ENCODE measurements around the gene FHIT. TPM values are rescaled to one million over a fixed set of nuclear protein-coding genes. Genes with fewer than 3 reads are reported as not detected.

The FHIT gene
- total RNA-seq, 4 donors from 2014 or later = 8.8 to 35.6 (median 12.6) TPM

DNA sequence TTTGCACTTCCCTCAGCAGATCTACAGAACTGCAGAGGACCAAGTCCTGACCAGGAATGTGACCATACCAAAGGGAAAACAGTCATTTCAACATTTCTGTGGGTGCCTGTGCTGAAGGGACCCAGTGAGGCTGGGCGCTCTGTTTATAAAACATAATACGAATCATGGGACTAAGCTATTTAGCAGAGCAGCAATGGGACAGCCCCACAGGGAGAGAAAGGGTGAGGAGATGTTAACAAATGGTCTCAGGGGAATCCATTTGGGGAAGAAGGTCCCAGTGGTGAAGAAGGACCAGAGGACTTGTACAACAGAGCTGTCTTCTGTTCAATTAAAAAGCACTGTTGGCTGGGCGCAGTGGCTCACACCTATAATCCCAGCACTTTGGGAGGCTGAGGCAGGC is 1025.4 kb downstream of the FHIT start:
- Histone ChIP-seq H3K4me1 (no peaks in the 10 kb centered on the region), H3K27ac (no peak overlapping the region), H3K9me3 (no peaks in the 10 kb centered on the region), H3K27me3 (no peaks in the 10 kb centered on the region), H3K36me3 (no peaks in the 10 kb centered on the region), H3K4me3 (no peak overlapping the region)
- no peak for DNase-seq (ENCODE audit: low spot score in 2 of 2)
- no peak for TF ChIP-seq EP300 (IDR thresholded peaks at IDR 0.05)
- no peak for TF ChIP-seq POLR2AphosphoS5 (IDR thresholded peaks at IDR 0.05)
- TF ChIP-seq, protein P1, sequence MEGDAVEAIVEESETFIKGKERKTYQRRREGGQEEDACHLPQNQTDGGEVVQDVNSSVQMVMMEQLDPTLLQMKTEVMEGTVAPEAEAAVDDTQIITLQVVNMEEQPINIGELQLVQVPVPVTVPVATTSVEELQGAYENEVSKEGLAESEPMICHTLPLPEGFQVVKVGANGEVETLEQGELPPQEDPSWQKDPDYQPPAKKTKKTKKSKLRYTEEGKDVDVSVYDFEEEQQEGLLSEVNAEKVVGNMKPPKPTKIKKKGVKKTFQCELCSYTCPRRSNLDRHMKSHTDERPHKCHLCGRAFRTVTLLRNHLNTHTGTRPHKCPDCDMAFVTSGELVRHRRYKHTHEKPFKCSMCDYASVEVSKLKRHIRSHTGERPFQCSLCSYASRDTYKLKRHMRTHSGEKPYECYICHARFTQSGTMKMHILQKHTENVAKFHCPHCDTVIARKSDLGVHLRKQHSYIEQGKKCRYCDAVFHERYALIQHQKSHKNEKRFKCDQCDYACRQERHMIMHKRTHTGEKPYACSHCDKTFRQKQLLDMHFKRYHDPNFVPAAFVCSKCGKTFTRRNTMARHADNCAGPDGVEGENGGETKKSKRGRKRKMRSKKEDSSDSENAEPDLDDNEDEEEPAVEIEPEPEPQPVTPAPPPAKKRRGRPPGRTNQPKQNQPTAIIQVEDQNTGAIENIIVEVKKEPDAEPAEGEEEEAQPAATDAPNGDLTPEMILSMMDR (IDR thresholded peaks at IDR 0.05) = no peak
- no peak for TF ChIP-seq POLR2A (IDR thresholded peaks at IDR 0.05)
- WGBS = 96% methylated on average over 3 of the region's 3 CpGs

DNA sequence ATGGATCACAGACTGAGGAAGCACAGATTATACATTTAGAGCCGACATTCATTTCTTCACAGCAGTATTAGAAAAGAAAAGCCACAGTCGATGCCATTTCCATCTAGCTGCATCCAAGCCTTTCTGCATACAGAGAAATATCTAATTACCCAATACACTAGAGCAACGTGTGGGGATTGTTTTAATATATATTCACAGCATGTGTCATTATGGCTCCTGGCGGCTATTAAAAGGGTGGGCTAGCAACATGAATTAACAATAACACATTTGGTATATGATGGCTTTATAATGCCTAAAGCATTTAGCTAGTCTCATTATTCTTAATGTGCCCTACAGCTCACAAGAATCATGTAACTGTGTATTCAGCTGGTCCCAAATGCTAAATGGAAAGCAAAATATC is 1030.5 kb downstream of the FHIT start:
- WGBS = 94% methylated on average over 4 of the region's 4 CpGs

DNA sequence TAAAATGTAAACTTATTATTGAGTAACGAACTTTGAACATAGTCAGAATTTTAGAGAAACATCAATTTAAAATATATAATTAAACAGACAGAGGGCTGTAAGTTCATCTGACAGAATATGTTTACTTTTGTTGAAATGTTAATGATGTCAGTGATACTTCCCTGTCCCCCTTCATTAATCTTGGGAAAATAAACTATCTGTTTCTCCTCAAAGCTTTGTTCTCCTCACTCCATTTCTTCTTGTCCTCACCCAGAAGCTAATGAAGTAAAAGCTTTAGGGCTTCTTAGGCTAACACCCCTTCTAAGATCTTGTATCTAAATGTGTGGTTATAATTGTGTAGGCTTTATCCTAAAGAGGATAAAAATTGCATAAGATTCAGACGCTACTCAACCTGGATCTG is 1031.8 kb downstream of the FHIT start:
- DNase-seq (ENCODE audit: low spot score in 2 of 2) = no peak
- H3K9me3 ChIP-seq = no peaks in the 10 kb centered on the region
- H3K4me1 ChIP-seq = no peaks in the 10 kb centered on the region
- TF ChIP-seq, protein P1 (IDR thresholded peaks at IDR 0.05) = no peak
- TF ChIP-seq POLR2A (IDR thresholded peaks at IDR 0.05) (no peak), EP300 (IDR thresholded peaks at IDR 0.05) (no peak), POLR2AphosphoS5 (IDR thresholded peaks at IDR 0.05) (no peak)
- H3K27me3 ChIP-seq = no peaks in the 10 kb centered on the region
- no peak overlapping the region for H3K27ac ChIP-seq
- WGBS = 92% methylated on average over 2 of the region's 2 CpGs
- no peak overlapping the region for H3K4me3 ChIP-seq
- no peaks in the 10 kb centered on the region for H3K36me3 ChIP-seq

More for the DNA sequence above, 1030.5 kb downstream of the FHIT start:
- DNase-seq (ENCODE audit: low spot score in 2 of 2) = no peak
- Histone ChIP-seq H3K36me3 (no peaks in the 10 kb centered on the region), H3K9me3 (no peaks in the 10 kb centered on the region), H3K4me3 (no peak overlapping the region), H3K27ac (no peak overlapping the region), H3K4me1 (no peaks in the 10 kb centered on the region), H3K27me3 (no peaks in the 10 kb centered on the region)
- TF ChIP-seq POLR2A (IDR thresholded peaks at IDR 0.05) = no peak
- TF ChIP-seq EP300 (IDR thresholded peaks at IDR 0.05) = no peak
- TF ChIP-seq, protein P1 (IDR thresholded peaks at IDR 0.05) = no peak
- no peak for TF ChIP-seq POLR2AphosphoS5 (IDR thresholded peaks at IDR 0.05)

- Histone ChIP-seq H3K36me3 (no peaks in the 10 kb centered on the region), H3K4me3 (no peak overlapping the region), H3K27ac (no peak overlapping the region), H3K4me1 (no peaks in the 10 kb centered on the region), H3K9me3 (no peaks in the 10 kb centered on the region), H3K27me3 (no peaks in the 10 kb centered on the region)
- WGBS = 68% methylated on average over 3 of the region's 3 CpGs
- TF ChIP-seq POLR2A (IDR thresholded peaks at IDR 0.05) (no peak), POLR2AphosphoS5 (IDR thresholded peaks at IDR 0.05) (no peak), EP300 (IDR thresholded peaks at IDR 0.05) (no peak)
- TF ChIP-seq, protein P1 (IDR thresholded peaks at IDR 0.05) = no peak
- no peak for DNase-seq (ENCODE audit: low spot score in 2 of 2)
Measured at GRCh38 chr3:60217156-60217911, 1033.9 kb downstream of the FHIT start.

DNA sequence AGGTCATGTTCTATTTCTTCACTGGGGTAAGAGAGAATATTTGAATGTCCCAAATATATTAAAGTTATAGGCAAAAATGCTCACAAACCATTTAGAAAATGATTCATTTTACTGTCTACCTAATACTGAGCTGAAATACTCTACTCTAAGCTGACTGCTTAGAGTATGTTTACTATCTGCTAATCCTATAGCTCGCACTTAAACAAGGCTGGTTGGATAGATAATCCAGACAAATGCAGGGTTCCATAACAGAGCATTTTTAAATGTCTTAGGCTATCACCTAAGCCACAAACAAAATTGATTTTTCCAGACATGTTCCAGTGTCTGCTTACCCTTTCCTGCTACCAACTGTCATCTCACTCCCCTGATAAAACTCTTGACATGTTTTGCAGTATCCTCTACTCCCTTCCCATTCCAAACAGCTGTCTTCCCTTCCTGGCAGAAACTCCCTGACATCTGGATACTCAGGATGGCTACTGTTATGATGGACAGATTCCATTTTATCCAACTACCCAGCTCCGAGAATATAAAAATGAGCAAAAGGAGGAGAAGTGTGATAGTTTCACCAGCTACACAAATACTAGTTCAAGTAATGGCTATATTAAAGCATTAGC is 1034.7 kb downstream of the FHIT start:
- Histone ChIP-seq H3K9me3 (no peaks in the 10 kb centered on the region), H3K4me3 (no peak overlapping the region), H3K4me1 (no peaks in the 10 kb centered on the region), H3K27ac (no peak overlapping the region), H3K36me3 (no peaks in the 10 kb centered on the region), H3K27me3 (no peaks in the 10 kb centered on the region)
- DNase-seq (ENCODE audit: low spot score in 2 of 2) = no peak
- WGBS = 86% methylated on average over 2 of the region's 2 CpGs
- TF ChIP-seq POLR2A (IDR thresholded peaks at IDR 0.05) (no peak), POLR2AphosphoS5 (IDR thresholded peaks at IDR 0.05) (no peak), EP300 (IDR thresholded peaks at IDR 0.05) (no peak)
- TF ChIP-seq, protein P1 (IDR thresholded peaks at IDR 0.05) = no peak

All from suprapubic skin (tissue), 4 donors.